Peyer's patch (tissue), 4 donors: ENCODE data around the gene GOLGA6D.

Source experiments
- CTCF ChIP-seq, 6 experiments: fragments of 450-650 bp in 4 of 6; fragments of 200-600 bp in 2 of 6; sonication (generic) in 1 of 6; IDR thresholded peaks; one replicate each; pipeline ENCODE4 v1.5.1; 2017 to 2019; ENCODE audit warnings: antibody characterized with exemption in 6 of 6, mild to moderate bottlenecking in 3 of 6, moderate library complexity in 1 of 6
- POLR2A ChIP-seq, 2 donors: fragments of 450-650 bp; IDR thresholded peaks; one replicate each; pipeline ENCODE4 v1.5.1; 2017; ENCODE audit warnings: antibody characterized with exemption in 2 of 2, mild to moderate bottlenecking in 2 of 2, moderate library complexity in 2 of 2

DNA sequence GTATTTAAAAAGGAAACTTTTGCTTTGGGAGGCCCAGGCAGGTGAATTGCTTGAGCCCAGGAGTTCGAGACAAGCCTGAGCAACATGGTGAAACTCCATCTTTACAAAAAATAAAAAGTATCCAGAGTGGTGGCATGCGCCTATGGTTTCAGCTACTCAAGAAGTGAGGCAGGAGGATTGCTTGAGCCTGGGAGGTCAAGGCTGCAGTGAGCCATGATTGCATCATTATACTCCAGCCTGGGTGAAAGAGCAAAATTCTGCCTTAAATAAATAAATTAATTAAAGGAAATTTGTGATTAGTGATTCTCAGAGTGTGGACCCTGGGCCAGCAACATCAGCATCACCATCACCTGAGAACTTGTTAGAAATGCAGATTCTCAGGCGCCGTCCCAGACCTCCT lies 43.3 kb downstream of the GOLGA6D start:
- TF ChIP-seq CTCF (IDR thresholded peaks at IDR 0.05): no peak
- no peak for TF ChIP-seq POLR2A (IDR thresholded peaks at IDR 0.05)
